HG02763 (cell line): Measurements from ENCODE around the gene SDK1.
"Not testable (repeated sequence)": the region's sequence is repeated elsewhere in the genome, so short reads cannot be mapped to it uniquely, and the experiment has no call there.

Experiments
- ATAC-seq: cut with Tn5 transposase; IDR thresholded peaks from one replicate; pipeline ENCODE4 v1.9.1; 2021; ENCODE audit warnings: mild to moderate bottlenecking, moderate library complexity; ENCODE audit not compliant: unreplicated experiment

Gene SDK1

GRCh38 chr7:3943779-3944520 is 642.9 kb downstream of the SDK1 start:
- no peak for ATAC-seq

GRCh38 chr7:3949242-3949640 is 648.2 kb downstream of the SDK1 start:
- no peak for ATAC-seq

GRCh38 chr7:3950249-3950648 is 649.2 kb downstream of the SDK1 start:
- ATAC-seq, result no peak

- ATAC-seq, result no peak
These were observed 650.4 kb downstream of the SDK1 start for GRCh38 chr7:3951316-3952055.

- ATAC-seq, result no peak
These were observed 652.1 kb downstream of the SDK1 start for GRCh38 chr7:3953133-3953532.

GRCh38 chr7:3953946-3954345 is 652.9 kb downstream of the SDK1 start:
- no peak for ATAC-seq

GRCh38 chr7:3955026-3955425 is 654.0 kb downstream of the SDK1 start:
- ATAC-seq, result no peak

- ATAC-seq, result peak; percentile 80
These were observed 655.0 kb downstream of the SDK1 start for GRCh38 chr7:3955751-3956696.

- ATAC-seq, result peak; percentile 62
These were observed 655.9 kb downstream of the SDK1 start for GRCh38 chr7:3956949-3957348.

- ATAC-seq, result no peak
These were observed 656.5 kb downstream of the SDK1 start for GRCh38 chr7:3957472-3958108.

- no peak for ATAC-seq
These were observed 657.0 kb downstream of the SDK1 start for GRCh38 chr7:3958109-3958483.

GRCh38 chr7:3959364-3959763 is 658.3 kb downstream of the SDK1 start:
- no peak for ATAC-seq

- no peak for ATAC-seq
These were observed 659.2 kb downstream of the SDK1 start for GRCh38 chr7:3960050-3960763.

- ATAC-seq, result no peak
These were observed 659.9 kb downstream of the SDK1 start for GRCh38 chr7:3960942-3961341.

- ATAC-seq, result no peak
These were observed 660.9 kb downstream of the SDK1 start for GRCh38 chr7:3961857-3962503.

- not testable (repeated sequence) for ATAC-seq
These were observed 662.7 kb downstream of the SDK1 start for GRCh38 chr7:3963768-3964167.

GRCh38 chr7:3964980-3965606 is 664.0 kb downstream of the SDK1 start:
- no peak for ATAC-seq

- ATAC-seq, result no peak
These were observed 664.8 kb downstream of the SDK1 start for GRCh38 chr7:3965794-3966395.

GRCh38 chr7:3968234-3968633 is 667.2 kb downstream of the SDK1 start:
- ATAC-seq, result no peak
